ENCODE measurements around the gene ANO8. TPM values are rescaled to one million over a fixed set of nuclear protein-coding genes. Genes with fewer than 3 reads are reported as not detected.
"Not testable (repeated sequence)": the region's sequence is repeated elsewhere in the genome, so short reads cannot be mapped to it uniquely, and the experiment has no call there.

ANO8 gene
- 2.1 and 2.3 TPM in 2 replicates for total RNA-seq (2014; rRNA removed; shearing (Covaris generic))
- polyA plus RNA-seq (2015; cell fraction: cytosol; rRNA removed), result 2.8 TPM in 2 replicates
- 11.7 and 12.2 TPM in 2 replicates for polyA plus RNA-seq (2015; cell fraction: nucleus; rRNA removed)

GRCh38 chr19:17334414-17335409 is at the start of gene ANO8:
ANO8 (minus strand) TSS chr19:17334855; CDS start chr19:17334670, 185 bp downstream.
- peak; percentile 95 for DNase-seq (ENCODE audit: low read depth)

DNA sequence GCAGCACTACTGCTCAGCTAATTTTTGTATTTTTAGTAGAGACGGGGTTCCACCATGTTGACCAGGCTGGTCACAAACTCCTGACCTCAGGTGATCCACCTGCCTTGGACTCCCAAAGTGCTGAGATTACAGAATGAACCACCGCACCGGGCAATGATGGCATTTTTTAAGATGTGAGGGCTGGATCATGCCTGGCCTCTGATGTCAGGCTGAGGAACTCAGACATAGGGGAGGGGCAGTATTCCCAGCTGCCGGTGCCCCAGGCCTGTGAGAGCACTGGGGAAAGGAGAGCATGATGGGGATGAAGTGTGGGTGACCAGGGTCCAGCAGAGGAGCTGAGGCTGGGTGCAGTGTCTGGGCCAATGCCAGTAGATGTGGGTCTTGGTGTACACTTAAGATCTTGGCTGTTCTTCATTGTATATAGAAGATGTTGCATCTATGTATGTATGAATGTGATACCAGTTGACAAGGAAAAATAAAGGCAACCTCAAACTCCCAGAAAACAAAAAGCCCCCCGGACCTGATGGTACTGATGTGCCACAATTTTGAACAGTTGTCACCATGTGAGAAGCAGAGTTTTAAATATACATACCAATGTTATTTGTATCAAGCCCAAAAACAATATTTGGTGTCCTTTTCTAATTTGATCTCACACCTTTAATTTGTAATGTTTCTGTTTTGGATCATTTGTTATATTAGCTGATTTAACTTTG is 45.9 kb upstream of the ANO8 start:
- DNase-seq (ENCODE audit: low read depth), result no peak

- DNase-seq (ENCODE audit: low read depth), result no peak
Measured at GRCh38 chr19:17379221-17379631, 44.6 kb upstream of the ANO8 start.

DNA sequence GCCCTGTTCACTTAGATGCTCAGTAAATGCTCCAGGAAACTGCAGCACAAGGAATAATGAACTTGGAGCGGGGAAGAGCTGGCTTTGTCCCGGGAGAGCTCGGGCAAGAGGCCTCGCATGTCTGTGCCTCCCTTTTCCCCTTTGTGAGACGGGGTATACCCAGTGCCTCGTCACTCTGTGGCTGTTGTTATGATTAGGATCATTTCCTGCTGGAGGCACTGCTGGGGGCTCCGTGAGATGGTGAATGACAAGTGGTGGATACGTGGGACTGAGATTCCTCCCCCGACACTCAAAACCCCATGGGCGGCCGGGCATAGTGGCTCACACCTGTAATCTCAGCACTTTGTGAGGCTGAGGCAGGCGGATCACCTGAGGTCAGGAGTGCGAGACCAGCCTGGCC is 43.6 kb upstream of the ANO8 start:
- no peak for DNase-seq (ENCODE audit: low read depth)

GRCh38 chr19:17376935-17377600 is 42.4 kb upstream of the ANO8 start, which contains the start of gene PLVAP:
PLVAP (minus strand) TSS chr19:17377342; CDS start chr19:17377288, 54 bp downstream.
- no peak for DNase-seq (ENCODE audit: low read depth)

GRCh38 chr19:17370026-17370587 is 35.5 kb upstream of the ANO8 start:
- no peak for DNase-seq (ENCODE audit: low read depth)

GRCh38 chr19:17365361-17365760 is 30.7 kb upstream of the ANO8 start:
- DNase-seq (ENCODE audit: low read depth), result no peak

GRCh38 chr19:17363852-17364605 is 29.4 kb upstream of the ANO8 start:
- DNase-seq (ENCODE audit: low read depth), result not testable (repeated sequence)

GRCh38 chr19:17359905-17360800 is 25.5 kb upstream of the ANO8 start:
- no peak for DNase-seq (ENCODE audit: low read depth)

DNA sequence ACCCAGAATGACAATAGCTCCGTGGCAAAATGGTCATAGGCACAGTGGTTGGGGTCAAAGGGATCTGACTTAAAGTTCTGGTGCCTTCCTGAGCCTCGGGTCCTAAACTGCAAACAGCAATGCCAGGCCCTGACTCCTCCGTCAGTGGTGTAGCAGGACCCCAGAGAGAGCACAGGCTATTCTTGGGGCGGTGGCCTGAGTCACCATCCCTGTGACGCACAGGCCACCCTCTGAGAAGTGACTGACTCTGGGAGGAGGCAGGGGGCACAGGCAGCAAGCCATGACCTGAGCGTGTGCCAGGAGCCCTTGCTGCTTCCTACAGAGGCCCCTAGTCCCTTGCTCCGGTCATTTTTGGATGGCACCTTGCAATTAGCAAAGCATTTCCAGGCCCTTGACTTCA is 23.7 kb upstream of the ANO8 start:
- peak; percentile 79 for DNase-seq (ENCODE audit: low read depth)

DNA sequence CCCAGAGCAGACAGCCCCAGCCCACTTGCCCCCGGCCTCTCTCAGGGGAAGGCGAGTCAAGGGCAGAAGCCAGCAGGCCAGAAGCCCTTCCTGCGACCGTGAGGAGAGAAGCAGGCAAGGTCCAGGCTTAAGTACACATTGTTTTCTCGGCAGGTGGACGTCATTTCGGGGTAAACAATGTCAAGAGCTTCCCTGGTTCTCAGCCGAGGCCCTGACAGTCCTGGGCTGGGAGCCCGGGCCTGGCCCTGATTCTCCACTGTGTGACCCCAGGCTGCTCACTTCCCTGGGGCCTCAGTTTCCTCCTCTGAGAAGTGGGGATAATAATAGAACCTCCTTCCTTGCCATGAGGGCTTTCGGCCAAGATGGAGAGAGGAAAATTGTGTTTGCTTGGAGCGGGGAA is 23.1 kb upstream of the ANO8 start:
- no peak for DNase-seq (ENCODE audit: low read depth)

DNA sequence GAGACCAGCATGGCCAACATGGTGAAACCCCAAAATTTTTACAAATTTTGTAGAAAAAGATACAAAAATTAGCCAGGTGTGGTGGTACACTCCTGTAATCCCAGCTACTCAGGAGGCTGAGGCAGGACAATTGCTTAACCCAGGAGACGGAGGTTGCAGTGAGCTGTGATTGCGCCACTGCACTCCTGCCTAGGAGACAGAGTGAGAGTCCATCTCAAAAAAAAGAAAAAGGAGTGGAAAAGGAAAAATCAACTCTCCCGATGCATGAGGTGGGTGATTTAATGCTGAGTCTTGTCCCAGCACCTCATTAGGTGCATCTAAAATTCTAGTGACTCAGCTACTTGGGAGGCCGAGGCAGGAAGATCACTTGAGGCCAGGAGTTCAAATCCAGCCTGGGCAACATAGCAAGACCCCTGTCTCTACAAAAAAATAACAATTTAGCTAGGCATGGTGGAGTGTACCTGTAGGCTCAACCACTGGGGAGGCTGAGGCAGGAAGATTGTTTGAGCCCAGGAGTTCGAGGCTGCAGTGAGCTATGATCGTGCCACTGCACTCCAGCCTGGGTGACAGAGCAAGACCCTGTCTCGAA is 22.5 kb upstream of the ANO8 start:
- no peak for DNase-seq (ENCODE audit: low read depth)

- DNase-seq (ENCODE audit: low read depth), result no peak
Measured at GRCh38 chr19:17353386-17353785, 18.7 kb upstream of the ANO8 start.

DNA sequence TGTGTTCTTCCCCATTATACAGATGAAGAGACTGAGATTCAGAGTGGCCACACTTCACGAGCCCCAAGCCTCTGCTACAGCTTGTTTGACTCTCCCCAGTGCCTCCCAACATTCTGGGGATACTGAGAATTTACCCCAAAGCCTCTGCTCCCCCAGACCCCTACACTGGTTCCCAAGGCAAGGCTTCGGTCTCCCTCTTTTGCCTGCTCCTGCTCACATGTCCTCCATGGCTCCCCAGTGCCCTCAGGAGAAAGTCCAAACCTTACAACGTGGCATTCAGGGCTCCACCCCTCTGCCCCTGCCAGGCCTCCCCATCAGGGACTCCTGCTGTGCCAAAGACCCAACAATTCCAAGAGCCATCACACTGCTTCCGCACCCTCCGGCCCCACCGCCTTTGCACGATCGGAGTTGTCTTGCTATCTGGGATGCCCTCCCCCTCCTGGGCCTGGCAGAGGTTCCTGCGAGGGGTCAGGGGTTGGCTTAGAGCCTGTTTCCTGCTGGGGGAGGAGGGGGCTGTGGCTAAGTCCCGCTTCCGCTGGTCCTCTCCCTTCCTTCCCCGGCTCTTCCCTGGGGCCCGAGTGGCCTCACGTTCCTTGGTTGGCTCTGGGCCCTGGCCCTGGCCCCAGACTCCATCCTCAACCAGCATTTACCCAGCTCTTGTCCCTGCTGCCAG is 18.1 kb upstream of the ANO8 start:
- DNase-seq (ENCODE audit: low read depth), result no peak

GRCh38 chr19:17351815-17352435 is 17.3 kb upstream of the ANO8 start:
- no peak for DNase-seq (ENCODE audit: low read depth)

GRCh38 chr19:17348700-17349099 is 14.0 kb upstream of the ANO8 start:
- DNase-seq (ENCODE audit: low read depth), result peak; percentile 89

- DNase-seq (ENCODE audit: low read depth), result no peak
Measured at GRCh38 chr19:17347877-17348276, 13.2 kb upstream of the ANO8 start.

DNA sequence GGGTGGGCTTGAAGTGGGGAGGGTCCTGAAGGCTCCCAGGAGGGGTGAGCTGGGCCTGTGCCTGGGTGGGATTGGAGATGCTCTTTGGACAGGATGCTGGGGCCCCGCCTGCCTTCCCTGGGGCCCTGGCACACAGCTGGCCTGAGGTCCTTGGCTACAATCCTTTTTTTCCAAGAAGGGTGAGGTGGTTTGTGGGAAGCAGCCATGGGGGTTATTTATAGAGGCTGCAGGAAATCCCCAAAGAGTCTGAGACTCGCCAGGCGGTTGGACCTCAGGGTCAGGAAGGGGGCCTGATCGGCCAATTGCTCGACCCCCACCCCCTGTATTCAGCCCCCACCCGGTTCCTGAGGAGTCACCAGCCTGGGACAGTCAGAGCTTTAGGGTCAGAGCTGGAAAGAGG is 12.7 kb upstream of the ANO8 start:
- peak; percentile 46 for DNase-seq (ENCODE audit: low read depth)

Data from HT1080 (cell line).